T-helper 2 cell treated with Interferon-gamma antibody and Interleukin-4, amounts not matched to agents 5 μg/mL and 100 μg/mL, for 36 hours (primary cell): ENCODE results near the gene CREBBP.

Experiments
- DNase-seq: peaks from one replicate; pipeline ENCODE4 v3.0.0; 2021; ENCODE audit warnings: low spot score
- H3K27ac Mint-ChIP-seq: one replicate; pipeline ENCODE4 v1.8.0; 2021; ENCODE audit warnings: mild to moderate bottlenecking, mixed read lengths
- H3K27me3 Mint-ChIP-seq: one replicate; pipeline ENCODE4 v1.8.0; 2021; ENCODE audit warnings: low read depth, mixed read lengths
- H3K36me3 Mint-ChIP-seq: one replicate; pipeline ENCODE4 v1.8.0; 2021; ENCODE audit warnings: low read depth, mixed read lengths
- H3K4me1 Mint-ChIP-seq: one replicate; pipeline ENCODE4 v1.8.0; 2021; ENCODE audit warnings: low read depth, mixed read lengths
- H3K4me3 Mint-ChIP-seq: one replicate; pipeline ENCODE4 v1.8.0; 2022; ENCODE audit warnings: mild to moderate bottlenecking, moderate library complexity, mixed read lengths
- H3K9me3 Mint-ChIP-seq: one replicate; pipeline ENCODE4 v1.8.0; 2021; ENCODE audit warnings: mixed read lengths

The CREBBP gene

DNA sequence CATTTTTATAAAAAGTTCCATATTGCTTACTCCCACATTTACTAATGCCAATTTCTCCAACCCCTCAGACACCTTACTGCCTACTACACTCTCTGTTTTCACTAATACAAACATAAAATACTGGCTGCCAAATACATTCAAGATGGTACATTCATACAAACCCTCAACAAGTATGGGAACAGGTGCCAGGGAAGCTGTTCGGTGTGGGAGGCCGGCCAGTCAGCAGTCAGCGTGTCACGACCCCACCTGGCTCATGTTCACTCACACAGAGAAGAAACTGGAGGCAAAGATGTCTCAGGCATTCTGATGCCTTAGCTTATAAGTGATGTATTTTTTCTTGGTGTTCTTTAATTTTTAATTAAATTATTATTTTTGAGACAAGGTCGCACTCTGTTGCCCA lies 120.8 kb downstream of the CREBBP start:
- Mint-ChIP-seq H3K4me1 (no peaks in the 10 kb centered on the region), H3K27ac (no peak overlapping the region), H3K4me3 (no peak overlapping the region), H3K36me3 (peaks cover 29% of the 10 kb centered on the region), H3K27me3 (no peaks in the 10 kb centered on the region), H3K9me3 (no peaks in the 10 kb centered on the region)
- no peak for DNase-seq

DNA sequence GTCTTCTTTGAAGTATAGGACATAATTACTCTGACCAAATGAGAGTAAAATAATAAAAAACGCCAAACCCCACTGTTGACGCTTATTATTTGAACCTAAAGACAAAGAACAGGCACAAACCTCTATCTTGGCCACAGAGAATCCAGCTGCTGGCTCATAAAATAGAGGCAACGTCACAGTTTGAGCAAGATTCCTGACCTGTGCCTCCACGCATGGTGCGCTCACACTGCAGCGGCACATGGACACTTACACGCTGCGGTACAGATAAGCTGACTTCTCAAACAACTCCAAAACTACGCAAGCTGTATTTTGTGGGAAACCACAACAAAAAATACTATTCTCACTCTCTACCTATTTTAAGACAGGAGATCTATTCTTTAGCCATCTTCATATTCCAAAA lies 124.4 kb downstream of the CREBBP start:
- Mint-ChIP-seq H3K27me3 (no peaks in the 10 kb centered on the region), H3K9me3 (no peaks in the 10 kb centered on the region), H3K27ac (no peak overlapping the region), H3K36me3 (peaks cover 28% of the 10 kb centered on the region), H3K4me1 (no peaks in the 10 kb centered on the region), H3K4me3 (no peak overlapping the region)
- DNase-seq = no peak

DNA sequence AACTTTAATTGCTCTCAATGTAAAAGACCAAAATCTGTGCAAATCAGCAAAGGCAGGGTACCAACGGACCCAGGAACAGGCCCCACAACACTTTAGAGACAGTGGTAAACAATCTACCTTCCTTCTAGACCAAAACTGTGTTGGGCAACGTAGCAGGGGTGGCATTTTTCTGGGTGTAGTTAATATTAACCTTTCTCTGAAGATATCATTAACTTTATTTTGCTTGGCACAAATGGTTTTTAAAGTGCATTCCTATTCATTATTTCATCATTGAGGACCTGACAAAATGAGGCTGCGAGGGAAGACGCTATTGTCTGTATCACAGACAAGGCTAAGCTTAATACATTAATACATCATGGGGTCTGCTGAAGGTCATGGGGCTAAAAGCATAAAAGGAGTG lies 125.3 kb downstream of the CREBBP start:
- no peaks in the 10 kb centered on the region for H3K27me3 Mint-ChIP-seq
- H3K9me3 Mint-ChIP-seq = no peaks in the 10 kb centered on the region
- DNase-seq = no peak
- H3K27ac Mint-ChIP-seq = no peak overlapping the region
- peaks cover under 1% of the 10 kb centered on the region for H3K4me1 Mint-ChIP-seq
- H3K36me3 Mint-ChIP-seq = peaks cover 30% of the 10 kb centered on the region
- no peak overlapping the region for H3K4me3 Mint-ChIP-seq

DNA sequence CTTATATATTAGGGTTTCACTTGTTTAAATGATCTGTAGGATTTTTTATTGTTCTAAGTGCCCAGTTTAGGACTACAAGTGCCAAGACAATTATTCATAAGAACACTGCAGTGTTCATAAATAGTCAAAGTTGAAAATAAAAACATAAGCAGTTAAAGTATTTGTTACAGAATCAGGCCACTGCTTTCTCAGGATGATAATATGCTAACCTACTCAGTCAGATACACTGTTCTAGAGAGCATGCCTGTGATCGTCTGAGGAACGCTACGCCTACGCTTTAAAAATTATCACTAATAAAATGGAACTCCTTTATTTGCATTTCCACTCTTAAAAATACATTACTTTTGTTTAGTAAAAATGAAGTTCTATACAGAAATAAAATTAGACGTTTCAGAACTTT lies 125.7 kb downstream of the CREBBP start:
- no peaks in the 10 kb centered on the region for H3K27me3 Mint-ChIP-seq
- no peak overlapping the region for H3K4me3 Mint-ChIP-seq
- H3K4me1 Mint-ChIP-seq = peaks cover 5% of the 10 kb centered on the region
- no peaks in the 10 kb centered on the region for H3K9me3 Mint-ChIP-seq
- no peak overlapping the region for H3K27ac Mint-ChIP-seq
- no peak for DNase-seq
- peaks cover 35% of the 10 kb centered on the region for H3K36me3 Mint-ChIP-seq

DNA sequence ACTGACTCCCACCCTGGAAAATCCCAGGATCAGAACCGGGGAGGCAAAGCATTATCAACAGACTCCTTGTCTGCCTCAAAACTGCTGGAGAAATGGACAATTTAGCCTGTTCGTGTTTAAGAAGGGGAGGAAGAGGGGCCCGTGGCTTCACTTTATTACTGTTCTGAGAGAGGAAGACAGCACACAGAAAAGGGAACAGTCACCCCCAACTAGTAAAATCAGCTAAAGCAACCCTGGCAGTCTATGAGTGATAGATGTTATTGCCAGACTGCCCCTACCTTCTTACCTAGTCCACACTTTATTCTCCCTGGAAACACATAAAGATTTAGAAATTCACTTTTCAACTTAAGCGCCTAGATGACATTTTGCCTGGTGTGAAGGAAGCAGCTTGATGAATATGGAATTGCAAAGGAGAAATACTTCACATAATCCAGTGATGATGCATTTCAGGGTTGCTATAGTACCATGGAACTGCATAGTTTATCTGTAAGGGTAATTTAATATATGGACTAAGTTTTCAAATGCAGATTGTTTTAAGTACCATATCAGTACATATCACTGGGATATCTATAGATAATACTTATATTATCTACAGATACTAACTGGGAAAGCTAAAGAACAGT lies 126.3 kb downstream of the CREBBP start:
- peaks cover 7% of the 10 kb centered on the region for H3K4me1 Mint-ChIP-seq
- DNase-seq = no peak
- no peak overlapping the region for H3K4me3 Mint-ChIP-seq
- H3K27me3 Mint-ChIP-seq = no peaks in the 10 kb centered on the region
- no peak overlapping the region for H3K27ac Mint-ChIP-seq
- H3K36me3 Mint-ChIP-seq = peaks cover 38% of the 10 kb centered on the region
- no peaks in the 10 kb centered on the region for H3K9me3 Mint-ChIP-seq

DNA sequence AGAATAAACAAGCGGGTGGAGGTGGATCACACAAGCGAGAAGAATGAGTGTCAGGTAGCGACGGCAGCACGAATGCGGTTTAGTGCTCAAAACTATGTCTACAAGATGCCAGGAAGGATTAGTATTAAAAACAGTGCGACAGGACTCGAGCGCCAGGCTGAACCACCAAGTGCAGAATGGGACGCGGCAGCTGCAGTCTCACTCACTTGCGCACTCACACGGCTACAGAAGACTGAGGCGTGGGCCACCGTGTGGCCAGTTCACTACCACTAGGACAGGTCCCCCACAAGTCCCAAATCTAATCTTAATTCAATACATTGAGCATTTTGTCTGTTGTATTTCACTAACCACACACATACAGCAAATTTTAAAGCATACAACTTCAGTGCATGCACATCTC lies 127.5 kb downstream of the CREBBP start:
- Mint-ChIP-seq H3K27ac (no peak overlapping the region), H3K4me3 (no peak overlapping the region), H3K4me1 (peaks cover 7% of the 10 kb centered on the region), H3K36me3 (peaks cover 39% of the 10 kb centered on the region), H3K27me3 (no peaks in the 10 kb centered on the region), H3K9me3 (no peaks in the 10 kb centered on the region)
- no peak for DNase-seq

DNA sequence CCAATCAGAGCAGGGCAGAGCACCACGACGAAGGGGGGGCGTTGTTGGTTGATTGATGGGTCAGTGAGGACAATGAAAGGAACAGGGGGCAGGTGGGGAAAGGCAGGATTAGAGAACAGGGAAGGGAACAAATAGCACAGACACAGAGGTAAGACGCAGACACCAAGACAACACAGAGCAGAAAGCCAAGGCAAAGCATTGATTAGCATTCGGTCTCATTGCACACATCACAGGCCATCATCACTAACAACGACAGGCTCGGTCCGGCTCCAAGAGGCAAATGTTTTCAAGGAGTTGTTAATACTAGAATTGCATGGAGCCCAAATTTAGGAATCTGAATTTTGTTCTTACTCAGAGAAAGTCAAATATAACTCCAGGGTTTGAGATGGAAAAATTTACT lies 128.6 kb downstream of the CREBBP start:
- no peak overlapping the region for H3K27ac Mint-ChIP-seq
- H3K9me3 Mint-ChIP-seq = no peaks in the 10 kb centered on the region
- H3K4me3 Mint-ChIP-seq = no peak overlapping the region
- peaks cover 40% of the 10 kb centered on the region for H3K36me3 Mint-ChIP-seq
- H3K4me1 Mint-ChIP-seq = peaks cover 7% of the 10 kb centered on the region
- H3K27me3 Mint-ChIP-seq = no peaks in the 10 kb centered on the region
- DNase-seq = no peak

DNA sequence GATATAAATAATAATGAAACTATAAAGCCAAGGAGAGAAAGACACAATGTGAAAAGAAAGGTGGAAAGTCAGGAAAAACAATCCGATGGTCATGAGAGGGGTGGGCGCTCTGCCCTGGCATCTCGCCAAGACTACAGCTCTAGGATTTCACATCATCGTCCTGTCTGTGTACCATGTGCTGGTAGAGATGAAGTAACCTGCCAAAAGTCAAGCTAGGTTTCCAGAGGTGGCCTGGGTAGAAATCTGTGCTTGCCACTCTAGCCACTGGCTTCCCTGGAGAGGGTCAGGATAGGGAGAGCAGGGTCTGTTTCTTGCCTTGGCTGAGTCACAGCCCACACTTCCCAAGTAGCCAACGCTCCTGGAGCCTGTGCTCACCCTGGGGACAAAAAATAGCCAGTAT lies 132.2 kb downstream of the CREBBP start:
- no peak overlapping the region for H3K27ac Mint-ChIP-seq
- no peaks in the 10 kb centered on the region for H3K27me3 Mint-ChIP-seq
- no peak for DNase-seq
- H3K4me1 Mint-ChIP-seq = peaks cover 7% of the 10 kb centered on the region
- no peak overlapping the region for H3K4me3 Mint-ChIP-seq
- peaks cover 52% of the 10 kb centered on the region for H3K36me3 Mint-ChIP-seq
- H3K9me3 Mint-ChIP-seq = no peaks in the 10 kb centered on the region

DNA sequence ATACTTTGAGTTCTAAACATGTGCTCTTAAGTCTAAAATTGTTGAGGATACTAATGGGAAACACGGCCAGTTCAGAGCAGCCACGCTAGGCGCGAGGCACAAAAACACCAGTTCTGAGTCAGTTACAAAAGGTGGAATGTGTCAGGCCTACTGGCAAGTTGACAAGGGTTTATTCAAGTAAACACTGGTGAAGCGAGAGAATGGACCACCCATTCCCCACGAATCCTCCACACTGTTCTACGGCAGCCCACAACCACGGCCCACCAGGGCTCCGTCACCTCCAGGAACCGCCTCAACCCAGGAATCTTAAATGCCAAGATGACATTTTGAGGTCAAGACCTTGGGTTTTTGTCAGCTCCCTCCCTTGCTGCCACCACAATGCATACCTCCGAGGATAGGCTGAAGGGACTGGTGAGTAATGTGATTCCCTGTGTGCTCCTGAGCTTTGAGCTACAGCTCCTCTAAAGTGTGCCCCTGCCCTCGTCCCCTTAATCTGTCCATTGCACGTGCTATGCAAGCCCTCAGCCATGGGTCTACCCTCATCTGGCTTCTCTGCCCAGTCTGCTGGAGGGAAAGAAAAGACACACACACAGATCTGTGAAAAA lies 134.7 kb downstream of the CREBBP start:
- H3K4me1 Mint-ChIP-seq = peaks cover 7% of the 10 kb centered on the region
- no peaks in the 10 kb centered on the region for H3K27me3 Mint-ChIP-seq
- no peak overlapping the region for H3K27ac Mint-ChIP-seq
- H3K9me3 Mint-ChIP-seq = no peaks in the 10 kb centered on the region
- H3K36me3 Mint-ChIP-seq = peaks cover 51% of the 10 kb centered on the region
- DNase-seq = no peak
- H3K4me3 Mint-ChIP-seq = no peak overlapping the region

DNA sequence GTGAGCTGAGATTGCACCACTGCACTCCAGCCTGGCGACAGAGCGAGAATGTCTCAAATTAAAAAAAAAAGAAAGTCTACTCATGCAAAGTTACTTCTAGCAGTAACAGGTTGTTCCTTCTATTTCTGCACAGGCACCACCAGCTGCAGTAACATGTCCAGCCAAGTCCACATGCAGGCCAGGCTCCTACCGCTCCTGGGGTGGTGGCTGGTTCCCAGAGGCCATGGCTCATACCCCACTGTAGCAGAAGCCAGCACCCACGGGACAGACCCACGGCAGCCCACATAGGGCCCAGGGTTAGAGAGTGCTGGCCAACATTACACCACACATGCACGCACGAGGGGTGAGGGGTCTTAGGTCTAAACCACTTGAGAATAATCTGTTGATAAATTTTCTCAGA lies 136.5 kb downstream of the CREBBP start:
- no peak overlapping the region for H3K27ac Mint-ChIP-seq
- peaks cover 52% of the 10 kb centered on the region for H3K36me3 Mint-ChIP-seq
- DNase-seq = no peak
- H3K27me3 Mint-ChIP-seq = no peaks in the 10 kb centered on the region
- no peak overlapping the region for H3K4me3 Mint-ChIP-seq
- no peaks in the 10 kb centered on the region for H3K4me1 Mint-ChIP-seq
- H3K9me3 Mint-ChIP-seq = no peaks in the 10 kb centered on the region

DNA sequence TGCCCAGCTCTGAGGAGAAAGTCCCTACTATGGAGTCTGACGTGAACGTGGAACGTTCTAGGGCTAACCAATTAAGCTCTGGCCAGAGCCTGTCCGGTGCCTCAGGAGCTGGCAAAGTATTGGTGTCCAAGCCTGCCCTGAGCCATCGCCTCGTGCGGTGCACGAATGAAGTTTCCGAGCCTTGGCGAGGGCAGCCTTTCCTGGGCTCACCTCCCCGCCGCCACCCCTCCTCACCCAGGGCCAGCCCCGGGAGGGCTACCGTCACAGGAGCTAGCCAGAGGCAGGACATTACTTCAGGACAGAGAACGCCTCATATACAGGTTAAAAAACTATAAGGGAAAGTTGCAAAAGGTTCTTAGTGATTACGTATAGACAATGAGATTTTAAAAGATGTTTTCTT lies 139.6 kb downstream of the CREBBP start:
- H3K27ac Mint-ChIP-seq = no peak overlapping the region
- H3K36me3 Mint-ChIP-seq = peaks cover 59% of the 10 kb centered on the region
- no peaks in the 10 kb centered on the region for H3K27me3 Mint-ChIP-seq
- no peak overlapping the region for H3K4me3 Mint-ChIP-seq
- no peak for DNase-seq
- H3K4me1 Mint-ChIP-seq = no peaks in the 10 kb centered on the region
- no peaks in the 10 kb centered on the region for H3K9me3 Mint-ChIP-seq

DNA sequence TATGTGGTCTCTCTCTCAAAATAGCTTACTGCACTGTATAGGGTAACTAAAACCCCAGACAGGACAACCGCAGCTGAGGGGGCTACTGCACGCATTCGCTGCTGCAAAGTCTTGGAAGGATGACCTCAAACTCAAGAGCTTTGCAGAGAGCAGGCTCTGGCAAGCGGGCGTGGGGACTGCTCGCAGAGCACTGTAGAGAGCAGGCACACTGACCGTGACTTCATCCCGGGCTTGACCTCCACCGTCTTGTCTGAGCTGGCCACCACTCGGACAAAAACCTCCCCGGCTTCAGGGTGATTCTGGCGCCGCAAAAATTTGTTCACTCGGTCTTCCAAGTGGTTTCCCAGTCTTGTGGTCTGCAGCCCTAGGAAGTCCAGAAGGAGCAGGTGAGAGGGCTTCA lies 140.3 kb downstream of the CREBBP start:
- H3K4me3 Mint-ChIP-seq = no peak overlapping the region
- no peak for DNase-seq
- H3K27me3 Mint-ChIP-seq = no peaks in the 10 kb centered on the region
- H3K36me3 Mint-ChIP-seq = peaks cover 57% of the 10 kb centered on the region
- H3K4me1 Mint-ChIP-seq = no peaks in the 10 kb centered on the region
- no peak overlapping the region for H3K27ac Mint-ChIP-seq
- H3K9me3 Mint-ChIP-seq = no peaks in the 10 kb centered on the region

DNA sequence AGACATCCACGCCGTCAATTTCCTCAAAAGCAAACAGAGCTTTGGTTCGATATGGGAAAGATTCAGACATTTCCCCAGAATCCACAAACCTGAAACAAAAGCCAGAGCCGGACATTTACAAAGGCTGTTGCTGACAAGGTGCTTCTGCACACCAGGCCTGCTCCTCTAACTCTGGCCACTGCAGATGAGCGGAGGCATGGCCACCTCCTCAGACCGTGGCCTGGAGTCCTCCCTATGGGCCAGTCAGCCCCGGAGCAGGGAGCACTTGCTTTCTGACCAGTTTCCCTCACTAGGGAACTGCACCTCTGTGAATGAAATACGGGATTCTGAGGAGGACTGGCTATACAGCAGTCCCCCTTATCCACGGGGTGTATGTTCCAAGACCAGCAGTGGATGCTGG lies 140.9 kb downstream of the CREBBP start:
- Mint-ChIP-seq H3K36me3 (peaks cover 62% of the 10 kb centered on the region), H3K27ac (no peak overlapping the region), H3K4me1 (no peaks in the 10 kb centered on the region), H3K9me3 (no peaks in the 10 kb centered on the region), H3K4me3 (no peak overlapping the region), H3K27me3 (no peaks in the 10 kb centered on the region)
- no peak for DNase-seq

DNA sequence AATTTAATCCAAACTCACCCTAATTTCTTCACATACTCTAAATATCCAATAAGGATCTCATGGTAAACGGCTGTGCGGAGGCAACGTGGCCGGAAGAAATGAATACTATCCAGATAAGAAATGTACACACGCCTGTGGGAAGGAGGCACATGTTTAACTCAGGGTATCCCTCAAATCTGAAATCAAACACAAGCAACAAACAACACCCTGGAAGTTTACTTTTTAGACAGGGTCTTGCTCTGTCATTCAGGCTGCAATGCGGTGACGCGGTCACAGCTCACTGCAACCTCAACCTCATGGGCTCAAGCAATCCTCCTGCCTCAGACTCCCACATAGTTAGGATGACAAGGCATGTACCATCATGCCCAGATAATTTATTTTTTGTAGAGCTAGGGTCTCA lies 142.0 kb downstream of the CREBBP start:
- Mint-ChIP-seq H3K36me3 (peaks cover 62% of the 10 kb centered on the region), H3K4me1 (no peaks in the 10 kb centered on the region), H3K9me3 (no peaks in the 10 kb centered on the region), H3K27ac (no peak overlapping the region), H3K4me3 (no peak overlapping the region), H3K27me3 (no peaks in the 10 kb centered on the region)
- DNase-seq = no peak

DNA sequence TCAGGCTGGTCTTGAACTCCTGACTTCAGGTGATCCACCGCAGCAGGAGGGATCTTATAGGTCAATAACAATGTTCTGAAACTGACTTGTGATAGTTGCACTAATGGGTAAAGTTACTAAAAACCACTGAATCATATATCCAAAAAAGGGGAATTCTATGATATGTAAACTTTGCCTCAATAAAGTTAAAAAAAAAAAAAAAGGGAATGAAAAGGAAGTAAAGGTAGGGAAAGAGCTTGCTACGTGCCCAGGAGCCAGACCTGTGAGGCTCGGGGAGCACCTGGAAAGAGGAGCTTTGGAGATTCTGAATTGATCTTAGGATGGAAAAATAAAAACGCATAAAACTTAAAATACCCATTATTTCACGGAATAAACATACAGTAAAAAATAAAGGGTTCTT lies 142.4 kb downstream of the CREBBP start:
- Mint-ChIP-seq H3K27ac (no peak overlapping the region), H3K36me3 (peaks cover 59% of the 10 kb centered on the region)

More for the DNA sequence above, 142.4 kb downstream of the CREBBP start:
- H3K9me3 Mint-ChIP-seq = no peaks in the 10 kb centered on the region
- no peaks in the 10 kb centered on the region for H3K27me3 Mint-ChIP-seq
- no peaks in the 10 kb centered on the region for H3K4me1 Mint-ChIP-seq
- no peak overlapping the region for H3K4me3 Mint-ChIP-seq
- no peak for DNase-seq
